Measurements from ENCODE around the gene AWAT2.
"Not testable (repeated sequence)": the region's sequence is repeated elsewhere in the genome, so short reads cannot be mapped to it uniquely, and the experiment has no call there.

The AWAT2 gene

DNA sequence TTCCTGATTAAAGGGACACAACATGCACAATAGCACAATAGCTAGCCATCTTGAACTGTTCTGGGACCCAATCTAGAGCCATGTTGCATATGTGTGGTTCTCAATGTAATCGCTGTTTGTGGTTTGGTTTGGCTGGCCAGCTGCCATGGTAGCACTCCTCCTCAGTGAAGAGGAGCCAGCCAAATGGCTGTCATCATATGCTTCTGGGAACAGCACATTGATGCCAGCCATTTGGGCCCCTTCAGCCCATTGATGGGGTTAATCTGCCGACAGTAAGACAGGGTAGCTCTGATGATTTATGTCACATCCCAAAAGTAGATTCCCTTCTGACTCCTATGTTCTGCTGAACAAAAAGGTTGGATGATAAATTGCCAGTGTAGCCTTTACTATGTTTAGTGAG, 48.5 kb downstream of the AWAT2 start:
- DNase-seq (ENCODE audit: low spot score) = no peak

- DNase-seq (ENCODE audit: low spot score) = not testable (repeated sequence)
Observed at GRCh38 chrX:69998299-69998698, 51.4 kb downstream of the AWAT2 start.

DNA sequence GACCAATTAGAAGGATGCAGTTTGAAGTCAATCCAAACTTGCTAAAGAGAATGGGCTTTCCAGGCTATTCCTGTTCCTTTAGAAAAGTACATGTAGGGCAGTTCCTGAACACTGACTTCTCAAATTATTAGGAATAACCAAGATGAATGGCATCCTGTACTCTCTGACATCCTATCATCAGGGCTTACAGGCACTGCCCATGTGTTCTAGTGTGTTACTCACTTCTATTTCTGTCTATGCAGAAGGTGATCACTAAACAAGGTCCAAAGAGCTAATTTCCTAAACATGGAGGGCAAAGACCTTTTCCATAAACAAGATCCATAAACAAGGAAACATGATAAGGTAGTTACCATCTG, 53.6 kb downstream of the AWAT2 start:
- DNase-seq (ENCODE audit: low spot score) = no peak

DNA sequence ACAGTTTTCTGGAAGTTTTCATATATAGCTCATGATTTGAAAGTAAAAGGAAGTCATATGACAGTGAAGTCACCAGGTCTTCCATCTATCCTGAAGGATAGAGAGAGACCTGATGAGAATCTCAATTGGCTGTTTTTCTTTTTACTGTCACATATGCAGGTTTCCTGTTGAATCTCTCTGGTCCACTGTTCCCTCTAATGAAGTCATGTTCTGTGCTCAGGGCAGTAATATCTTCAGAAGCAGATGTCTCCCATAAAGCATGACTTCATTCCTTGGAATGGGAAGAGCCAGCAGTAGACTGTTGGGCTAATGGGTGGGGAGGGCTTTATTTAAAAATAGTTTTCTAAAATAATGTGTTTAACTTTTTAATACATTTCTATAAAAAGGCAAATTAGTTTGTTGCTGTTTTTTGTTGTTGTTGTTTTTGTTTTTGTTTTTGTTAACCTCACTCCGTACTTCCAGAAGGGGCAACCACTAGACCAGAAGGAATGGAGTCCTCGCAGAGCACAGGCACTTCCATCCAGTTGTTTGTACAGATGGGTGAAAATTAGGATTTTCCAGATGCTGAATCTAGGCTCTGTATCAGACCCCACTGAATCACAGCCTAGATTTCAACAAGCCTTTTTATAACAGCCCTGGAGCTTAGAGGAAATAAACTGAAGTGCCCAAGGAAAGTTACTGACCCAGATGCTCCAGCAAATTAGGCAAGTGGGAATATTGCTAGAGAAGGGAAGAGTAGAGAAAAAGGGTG, 54.2 kb downstream of the AWAT2 start:
- no peak for DNase-seq (ENCODE audit: low spot score)

- no peak for DNase-seq (ENCODE audit: low spot score)
Observed at GRCh38 chrX:69993494-69993893, 56.2 kb downstream of the AWAT2 start.

GRCh38 chrX:69991685-69992084, 58.1 kb downstream of the AWAT2 start:
- no peak for DNase-seq (ENCODE audit: low spot score)

Data from SW480 (cell line).